ENCODE results near the gene TRMT1. TPM values are rescaled to one million over a fixed set of nuclear protein-coding genes. Genes with fewer than 3 reads are reported as not detected.

Gene TRMT1
- total RNA-seq, 1 donor from 2014 or later, result 28.0 TPM

GRCh38 chr19:13097463-13098258 lies 18.9 kb downstream of the TRMT1 start:
- no peaks in the 10 kb centered on the region for H3K36me3 ChIP-seq
- H3K4me1 ChIP-seq, result peaks cover 82% of the 10 kb centered on the region
- H3K27ac ChIP-seq, result peak overlapping the region; percentile 90
- H3K4me3 ChIP-seq, result peak overlapping the region; percentile 36 to 39
- no peaks in the 10 kb centered on the region for H3K27me3 ChIP-seq
- no peak for DNase-seq (ENCODE audit: extremely low spot score in 2 of 2)
- no peaks in the 10 kb centered on the region for H3K9me3 ChIP-seq
- intact Hi-C loops (cut with DNase I), result no loop called here
- TF ChIP-seq CTCF (IDR thresholded peaks at IDR 0.05) (no peak), POLR2AphosphoS5 (IDR thresholded peaks at IDR 0.05; ENCODE audit: insufficient read depth in 1 of 2, low read depth in 1 of 2) (no peak), POLR2A (IDR thresholded peaks at IDR 0.05) (no peak)

- no peak for DNase-seq (ENCODE audit: extremely low spot score in 2 of 2)
- no peaks in the 10 kb centered on the region for H3K9me3 ChIP-seq
- H3K27ac ChIP-seq, result peak overlapping the region; percentile 90
- intact Hi-C loops (cut with DNase I), result no loop called here
- TF ChIP-seq POLR2A (IDR thresholded peaks at IDR 0.05) (no peak), POLR2AphosphoS5 (IDR thresholded peaks at IDR 0.05; ENCODE audit: insufficient read depth in 1 of 2, low read depth in 1 of 2) (no peak), CTCF (IDR thresholded peaks at IDR 0.05) (no peak)
- H3K4me1 ChIP-seq, result peaks cover 82% of the 10 kb centered on the region
- H3K4me3 ChIP-seq, result peak overlapping the region; percentile 36 to 39
- no peaks in the 10 kb centered on the region for H3K36me3 ChIP-seq
- H3K27me3 ChIP-seq, result no peaks in the 10 kb centered on the region
Observed at GRCh38 chr19:13097033-13097462, 19.5 kb downstream of the TRMT1 start.

GRCh38 chr19:13095934-13096927 lies 20.3 kb downstream of the TRMT1 start:
- Histone ChIP-seq H3K4me3 (peak overlapping the region; percentile 6 to 21), H3K9me3 (no peaks in the 10 kb centered on the region), H3K36me3 (no peaks in the 10 kb centered on the region), H3K4me1 (peaks cover 82% of the 10 kb centered on the region), H3K27ac (peak overlapping the region; percentile 90), H3K27me3 (no peaks in the 10 kb centered on the region)
- no peak for DNase-seq (ENCODE audit: extremely low spot score in 2 of 2)
- intact Hi-C loops (cut with DNase I), result no loop called here
- peak in 1 of 2 donors; percentile 37 for TF ChIP-seq POLR2AphosphoS5 (IDR thresholded peaks at IDR 0.05; ENCODE audit: insufficient read depth in 1 of 2, low read depth in 1 of 2)
- no peak for TF ChIP-seq CTCF (IDR thresholded peaks at IDR 0.05)
- TF ChIP-seq POLR2A (IDR thresholded peaks at IDR 0.05), result no peak

GRCh38 chr19:13095393-13095784 lies 21.2 kb downstream of the TRMT1 start:
- Histone ChIP-seq H3K27me3 (no peaks in the 10 kb centered on the region), H3K9me3 (no peaks in the 10 kb centered on the region), H3K36me3 (no peaks in the 10 kb centered on the region), H3K4me1 (peaks cover 82% of the 10 kb centered on the region), H3K4me3 (peak overlapping the region; percentile 6 to 21), H3K27ac (peak overlapping the region; percentile 90)
- no peak for DNase-seq (ENCODE audit: extremely low spot score in 2 of 2)
- TF ChIP-seq POLR2A (IDR thresholded peaks at IDR 0.05) (no peak), POLR2AphosphoS5 (IDR thresholded peaks at IDR 0.05; ENCODE audit: insufficient read depth in 1 of 2, low read depth in 1 of 2) (peak in 1 of 2 donors; percentile 6)
- intact Hi-C loops (cut with DNase I), result no loop called here

GRCh38 chr19:13094771-13095392 lies 21.7 kb downstream of the TRMT1 start:
- no peaks in the 10 kb centered on the region for H3K36me3 ChIP-seq
- no peak overlapping the region for H3K4me3 ChIP-seq
- peak overlapping the region; percentile 90 for H3K27ac ChIP-seq
- intact Hi-C loops (cut with DNase I), result loop anchor here (5.0 kb wide), 1 partner anchor 113 kb away; no protein-coding TSS in a partner anchor
- peaks cover 87% of the 10 kb centered on the region for H3K4me1 ChIP-seq
- no peaks in the 10 kb centered on the region for H3K9me3 ChIP-seq
- DNase-seq (ENCODE audit: extremely low spot score in 2 of 2), result no peak
- peak in 1 of 2 donors; percentile 43 for TF ChIP-seq POLR2AphosphoS5 (IDR thresholded peaks at IDR 0.05; ENCODE audit: insufficient read depth in 1 of 2, low read depth in 1 of 2)
- TF ChIP-seq POLR2A (IDR thresholded peaks at IDR 0.05), result no peak
- H3K27me3 ChIP-seq, result no peaks in the 10 kb centered on the region
